ENCODE results near the gene ATG4D.

DNA sequence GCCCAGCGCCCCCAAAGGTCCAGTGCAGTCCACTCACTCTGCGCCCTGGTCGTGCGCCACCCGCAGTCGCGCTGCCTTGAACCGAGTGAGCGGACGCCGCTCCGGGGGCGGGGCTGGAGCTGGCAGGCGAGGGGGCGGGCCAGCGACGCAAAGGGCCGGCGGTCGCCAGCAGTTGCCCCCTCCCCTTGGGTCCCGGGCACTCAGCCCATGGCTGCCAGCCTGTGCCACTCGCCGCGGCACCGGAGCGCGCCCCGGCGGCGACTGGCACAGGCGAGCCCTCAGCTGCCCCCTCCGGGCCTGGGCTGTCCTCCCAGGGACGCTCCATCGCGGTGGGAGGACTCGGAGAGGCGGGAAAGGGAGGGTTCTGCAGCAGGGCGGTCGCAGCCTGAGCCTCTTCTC is 26.3 kb upstream of the ATG4D start, which contains the start of gene S1PR5:
- TF ChIP-seq GATA2 (IDR thresholded peaks at IDR 0.05; ENCODE audit: low read depth, low read length) = no peak
- TF ChIP-seq GATA3 (IDR thresholded peaks at IDR 0.05; ENCODE audit: low read depth, low read length) = no peak

Data from SH-SY5Y (cell line).